NCI-H2171 (cell line): ENCODE measurements around the gene CABP1.

Experiments used
- DNase-seq: peaks from one replicate; lab custom pipeline; 2025; lab: John Stamatoyannopoulos, UW

Gene CABP1

GRCh38 chr12:120631097-120631496, 9.3 kb upstream of the CABP1 start:
- no peak for DNase-seq

GRCh38 chr12:120640861-120641833, 721 bp downstream of the CABP1 start:
- no peak for DNase-seq

- DNase-seq = no peak
Observed at GRCh38 chr12:120642121-120642520, 1.7 kb downstream of the CABP1 start.

- no peak for DNase-seq
Observed at GRCh38 chr12:120642826-120643225, 2.4 kb downstream of the CABP1 start.

- DNase-seq = no peak
Observed at GRCh38 chr12:120643574-120643973, 3.1 kb downstream of the CABP1 start.

GRCh38 chr12:120646044-120646443, 5.6 kb downstream of the CABP1 start:
- DNase-seq = no peak

GRCh38 chr12:120647375-120647755, 6.9 kb downstream of the CABP1 start:
- no peak for DNase-seq

GRCh38 chr12:120649442-120650232, 9.2 kb downstream of the CABP1 start:
- no peak for DNase-seq

- DNase-seq = no peak
Observed at GRCh38 chr12:120650233-120650690, 9.8 kb downstream of the CABP1 start.

GRCh38 chr12:120651821-120652220, 11.4 kb downstream of the CABP1 start:
- no peak for DNase-seq

GRCh38 chr12:120652656-120653435, 12.4 kb downstream of the CABP1 start:
- no peak for DNase-seq

GRCh38 chr12:120653611-120654010, 13.2 kb downstream of the CABP1 start:
- no peak for DNase-seq

GRCh38 chr12:120654656-120655055, 14.2 kb downstream of the CABP1 start:
- DNase-seq = no peak

GRCh38 chr12:120656008-120656407, 15.6 kb downstream of the CABP1 start:
- no peak for DNase-seq

GRCh38 chr12:120658286-120659150, 18.1 kb downstream of the CABP1 start:
- no peak for DNase-seq

- no peak for DNase-seq
Observed at GRCh38 chr12:120659151-120659525, 18.7 kb downstream of the CABP1 start.

- DNase-seq = no peak
Observed at GRCh38 chr12:120661432-120661831, 21.0 kb downstream of the CABP1 start.

GRCh38 chr12:120662879-120663278, 22.5 kb downstream of the CABP1 start:
- DNase-seq = no peak

- no peak for DNase-seq
Observed at GRCh38 chr12:120663741-120664140, 23.3 kb downstream of the CABP1 start.

- no peak for DNase-seq
Observed at GRCh38 chr12:120666571-120667390, 26.4 kb downstream of the CABP1 start.
